ENCODE measurements around the gene MLKL. TPM values are rescaled to one million over a fixed set of nuclear protein-coding genes. Genes with fewer than 3 reads are reported as not detected.

MLKL gene
- total RNA-seq, 4 donors from 2014 or later, result 1.2 to 4.6 (median 2.9) TPM

DNA sequence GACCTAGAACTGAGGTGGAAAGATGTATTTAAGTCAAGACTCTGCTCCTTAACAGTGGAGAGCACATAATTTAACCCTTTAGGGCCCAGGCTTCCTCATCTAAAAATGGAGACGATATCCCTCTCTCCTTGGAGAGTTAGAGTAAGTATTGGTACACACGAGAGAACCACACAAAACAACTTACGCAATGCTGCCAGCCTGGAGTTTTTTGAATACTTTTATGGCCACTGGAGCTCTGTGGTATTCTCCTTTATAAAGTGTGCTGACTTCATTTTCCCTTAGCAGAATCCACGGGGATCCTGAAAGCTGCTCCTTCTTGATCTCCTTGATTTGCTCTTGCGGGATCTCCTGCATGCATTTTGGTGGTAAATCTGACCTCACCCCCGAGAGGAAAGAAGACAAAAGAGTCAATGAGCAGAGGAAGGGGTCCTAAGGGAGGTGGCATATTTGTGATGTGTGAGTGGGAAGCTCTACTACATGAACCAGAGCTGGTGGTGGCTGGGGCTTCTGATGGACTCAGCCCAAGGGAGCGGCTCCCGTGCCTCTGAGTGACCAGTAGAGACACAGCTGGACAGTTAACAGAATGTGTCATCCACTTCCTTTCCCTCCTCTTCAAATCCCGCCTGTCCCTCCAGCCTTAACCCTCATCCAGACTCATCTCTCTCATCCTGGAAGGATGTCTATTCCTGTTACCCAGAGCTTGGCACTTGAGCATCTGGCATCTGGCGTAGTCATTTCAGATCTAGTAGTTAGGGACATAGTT is 9.4 kb downstream of the MLKL start:
- no peak for ATAC-seq
- H3K36me3 ChIP-seq, result peaks cover 0 to 3% of the 10 kb centered on the region in 2 donors
- in situ Hi-C loops (cut with MboI; ENCODE audit: low sequenced_read_pairs in 4 of 4) (no loop called here), intact Hi-C loops (cut with DNase I; ENCODE audit: low total_unique reads) (no loop called here)
- DNase-seq, result no peak
- no peak for TF ChIP-seq POLR2A (IDR thresholded peaks at IDR 0.05)
- TF ChIP-seq, protein P1, sequence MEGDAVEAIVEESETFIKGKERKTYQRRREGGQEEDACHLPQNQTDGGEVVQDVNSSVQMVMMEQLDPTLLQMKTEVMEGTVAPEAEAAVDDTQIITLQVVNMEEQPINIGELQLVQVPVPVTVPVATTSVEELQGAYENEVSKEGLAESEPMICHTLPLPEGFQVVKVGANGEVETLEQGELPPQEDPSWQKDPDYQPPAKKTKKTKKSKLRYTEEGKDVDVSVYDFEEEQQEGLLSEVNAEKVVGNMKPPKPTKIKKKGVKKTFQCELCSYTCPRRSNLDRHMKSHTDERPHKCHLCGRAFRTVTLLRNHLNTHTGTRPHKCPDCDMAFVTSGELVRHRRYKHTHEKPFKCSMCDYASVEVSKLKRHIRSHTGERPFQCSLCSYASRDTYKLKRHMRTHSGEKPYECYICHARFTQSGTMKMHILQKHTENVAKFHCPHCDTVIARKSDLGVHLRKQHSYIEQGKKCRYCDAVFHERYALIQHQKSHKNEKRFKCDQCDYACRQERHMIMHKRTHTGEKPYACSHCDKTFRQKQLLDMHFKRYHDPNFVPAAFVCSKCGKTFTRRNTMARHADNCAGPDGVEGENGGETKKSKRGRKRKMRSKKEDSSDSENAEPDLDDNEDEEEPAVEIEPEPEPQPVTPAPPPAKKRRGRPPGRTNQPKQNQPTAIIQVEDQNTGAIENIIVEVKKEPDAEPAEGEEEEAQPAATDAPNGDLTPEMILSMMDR (IDR thresholded peaks at IDR 0.05 in 4 of 5, conservative IDR thresholded peaks at IDR 0.05 in 1 of 5), result no peak
- H3K4me1 ChIP-seq, result peaks cover 0 to 2% of the 10 kb centered on the region in 2 donors
- no peak overlapping the region for H3K27ac ChIP-seq
- no peaks in the 10 kb centered on the region for H3K27me3 ChIP-seq
- no peaks in the 10 kb centered on the region for H3K9me3 ChIP-seq
- no peak overlapping the region for H3K4me3 ChIP-seq

DNA sequence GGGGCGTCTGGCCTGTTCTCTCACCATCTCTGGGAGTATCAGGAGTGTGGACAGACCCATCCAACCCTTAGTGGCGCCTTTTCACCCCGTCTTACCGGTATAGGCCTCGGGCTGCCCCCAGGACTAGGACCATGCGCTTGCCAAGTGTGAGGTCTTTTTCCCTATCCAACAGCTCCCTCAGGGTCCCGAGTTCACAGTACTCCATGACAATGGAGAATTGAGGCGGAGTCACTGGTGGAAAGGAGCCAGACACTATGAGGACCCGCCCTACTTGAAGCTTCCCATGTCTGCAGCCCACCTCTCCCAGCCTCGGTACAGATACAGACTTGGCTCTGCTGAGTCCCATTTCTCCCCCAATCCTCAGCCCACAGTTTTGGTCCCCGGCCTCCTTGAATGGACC is 18.1 kb downstream of the MLKL start:
- TF ChIP-seq, protein P1 (IDR thresholded peaks at IDR 0.05 in 4 of 5, conservative IDR thresholded peaks at IDR 0.05 in 1 of 5), result no peak
- no peak for TF ChIP-seq POLR2A (IDR thresholded peaks at IDR 0.05)
- Histone ChIP-seq H3K4me3 (no peak overlapping the region), H3K4me1 (no peaks in the 10 kb centered on the region), H3K27me3 (no peaks in the 10 kb centered on the region), H3K36me3 (no peaks in the 10 kb centered on the region), H3K9me3 (no peaks in the 10 kb centered on the region), H3K27ac (no peak overlapping the region)
- no peak for ATAC-seq
- no peak for DNase-seq
- in situ Hi-C loops (cut with MboI; ENCODE audit: low sequenced_read_pairs in 4 of 4) (no loop called here), intact Hi-C loops (cut with DNase I; ENCODE audit: low total_unique reads) (no loop called here)

DNA sequence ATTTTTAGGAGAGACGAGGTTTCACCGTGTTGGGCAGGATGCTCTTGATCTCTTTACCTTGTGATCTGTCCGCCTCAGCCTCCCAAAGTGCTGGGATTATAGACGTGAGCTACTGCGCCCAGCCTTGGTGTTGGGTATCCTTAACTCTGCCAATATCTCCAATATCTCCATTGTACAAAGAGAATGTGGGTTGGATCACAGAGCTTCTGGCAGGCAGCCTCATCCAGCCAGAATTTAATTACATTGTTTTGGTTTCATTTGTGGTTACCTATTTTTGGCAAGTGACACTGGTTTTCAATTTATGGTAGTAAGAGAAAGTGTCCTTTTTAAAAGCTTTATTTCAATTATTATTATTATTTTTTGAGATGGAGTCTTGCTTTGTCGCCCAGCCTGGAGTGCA is 20.0 kb downstream of the MLKL start:
- intact Hi-C loops (cut with DNase I; ENCODE audit: low total_unique reads), result no loop called here
- Histone ChIP-seq H3K4me3 (no peak overlapping the region), H3K9me3 (no peaks in the 10 kb centered on the region), H3K27ac (no peak overlapping the region), H3K27me3 (no peaks in the 10 kb centered on the region), H3K36me3 (no peaks in the 10 kb centered on the region), H3K4me1 (no peaks in the 10 kb centered on the region)
- no peak for TF ChIP-seq POLR2A (IDR thresholded peaks at IDR 0.05)
- TF ChIP-seq, protein P1 (IDR thresholded peaks at IDR 0.05 in 4 of 5, conservative IDR thresholded peaks at IDR 0.05 in 1 of 5), result no peak
- in situ Hi-C loops (cut with MboI; ENCODE audit: low sequenced_read_pairs in 4 of 4), result no loop called here
- ATAC-seq (no peak), DNase-seq (no peak)

DNA sequence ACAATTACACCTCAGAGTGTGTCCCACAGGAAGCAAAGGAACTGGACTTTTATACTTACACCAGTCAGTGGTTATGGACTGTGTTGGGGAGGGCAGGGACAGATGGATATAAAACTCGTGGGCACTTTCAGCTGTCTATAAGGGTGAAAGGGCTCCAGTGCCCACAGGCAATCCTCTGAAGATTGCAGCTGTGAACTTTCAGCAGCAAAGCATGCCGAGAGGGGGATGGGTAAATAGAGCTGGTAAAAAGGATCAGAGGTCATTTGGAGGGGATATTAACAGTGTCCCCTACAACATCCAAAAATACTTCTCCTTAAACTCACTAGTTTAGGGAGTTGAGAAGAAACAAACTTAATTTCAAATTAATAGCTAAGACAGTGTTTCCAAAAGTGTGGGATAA is 20.7 kb downstream of the MLKL start:
- no peak overlapping the region for H3K4me3 ChIP-seq
- H3K27me3 ChIP-seq, result no peaks in the 10 kb centered on the region
- ATAC-seq (no peak), DNase-seq (no peak)
- TF ChIP-seq, protein P1 (IDR thresholded peaks at IDR 0.05 in 4 of 5, conservative IDR thresholded peaks at IDR 0.05 in 1 of 5), result no peak
- TF ChIP-seq POLR2A (IDR thresholded peaks at IDR 0.05), result no peak
- intact Hi-C loops (cut with DNase I; ENCODE audit: low total_unique reads), result no loop called here
- H3K4me1 ChIP-seq, result no peaks in the 10 kb centered on the region
- no peaks in the 10 kb centered on the region for H3K36me3 ChIP-seq
- in situ Hi-C loops (cut with MboI; ENCODE audit: low sequenced_read_pairs in 4 of 4), result no loop called here
- H3K9me3 ChIP-seq, result no peaks in the 10 kb centered on the region
- no peak overlapping the region for H3K27ac ChIP-seq

DNA sequence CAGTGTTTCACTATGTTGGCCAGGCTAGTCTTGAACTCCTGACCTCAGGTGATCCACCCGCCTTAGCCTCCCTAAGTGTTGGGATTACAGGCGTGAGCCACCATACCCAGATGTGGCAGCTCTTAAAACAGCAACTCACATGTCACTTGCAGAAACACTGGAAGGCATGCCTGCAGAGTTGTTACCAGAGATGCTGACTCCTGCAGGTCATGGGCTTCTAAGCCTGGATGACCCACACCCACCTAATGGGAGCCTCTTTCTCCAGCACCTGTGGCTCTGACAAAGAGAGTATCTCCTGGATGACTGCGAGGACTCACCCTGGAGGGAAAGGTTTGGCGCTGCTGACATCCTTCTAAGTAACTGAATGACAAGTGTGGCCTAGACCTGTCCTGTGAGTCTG is 22.8 kb downstream of the MLKL start:
- intact Hi-C loops (cut with DNase I; ENCODE audit: low total_unique reads) (no loop called here), in situ Hi-C loops (cut with MboI; ENCODE audit: low sequenced_read_pairs in 4 of 4) (no loop called here)
- ATAC-seq (no peak), DNase-seq (no peak)
- no peaks in the 10 kb centered on the region for H3K9me3 ChIP-seq
- no peak overlapping the region for H3K27ac ChIP-seq
- no peaks in the 10 kb centered on the region for H3K27me3 ChIP-seq
- H3K4me3 ChIP-seq, result no peak overlapping the region
- H3K4me1 ChIP-seq, result no peaks in the 10 kb centered on the region
- no peak for TF ChIP-seq POLR2A (IDR thresholded peaks at IDR 0.05)
- TF ChIP-seq, protein P1 (IDR thresholded peaks at IDR 0.05 in 4 of 5, conservative IDR thresholded peaks at IDR 0.05 in 1 of 5), result no peak
- H3K36me3 ChIP-seq, result no peaks in the 10 kb centered on the region
